ENCODE results near the gene IRGC.
"Not testable (repeated sequence)": the region's sequence is repeated elsewhere in the genome, so short reads cannot be mapped to it uniquely, and the experiment has no call there.

The IRGC gene

GRCh38 chr19:43715776-43716175, at the start of gene IRGC:
Gene IRGC (plus strand): TSS chr19:43716076. CDS start chr19:43718559, 2,483 bp downstream.
- no peak for DNase-seq

- no peak for DNase-seq
These were observed 48.6 kb upstream of the IRGC start for GRCh38 chr19:43667126-43667875.

- DNase-seq, result no peak
These were observed 47.9 kb upstream of the IRGC start for GRCh38 chr19:43667876-43668405.

- peak; percentile 98 for DNase-seq
These were observed 47.3 kb upstream of the IRGC start for GRCh38 chr19:43668406-43669109.

- DNase-seq, result no peak
These were observed 43.7 kb upstream of the IRGC start for GRCh38 chr19:43672061-43672679.

GRCh38 chr19:43673637-43674036, 42.2 kb upstream of the IRGC start:
- DNase-seq, result no peak

- DNase-seq, result no peak
These were observed 41.7 kb upstream of the IRGC start for GRCh38 chr19:43674183-43674582.

- no peak for DNase-seq
These were observed 41.3 kb upstream of the IRGC start for GRCh38 chr19:43674596-43674995.

- peak; percentile 35 for DNase-seq
These were observed 40.5 kb upstream of the IRGC start for GRCh38 chr19:43675269-43675879.

GRCh38 chr19:43675906-43676305, 40.0 kb upstream of the IRGC start:
- DNase-seq, result no peak

GRCh38 chr19:43678512-43679261, 37.2 kb upstream of the IRGC start:
- DNase-seq, result no peak

- no peak for DNase-seq
These were observed 34.1 kb upstream of the IRGC start for GRCh38 chr19:43681821-43682220.

GRCh38 chr19:43682269-43682668, 33.6 kb upstream of the IRGC start:
- not testable (repeated sequence) for DNase-seq

- DNase-seq, result no peak
These were observed 32.8 kb upstream of the IRGC start for GRCh38 chr19:43682824-43683661.

GRCh38 chr19:43683905-43684304, 32.0 kb upstream of the IRGC start:
- DNase-seq, result no peak

- no peak for DNase-seq
These were observed 31.6 kb upstream of the IRGC start for GRCh38 chr19:43684326-43684725.

GRCh38 chr19:43687660-43687997, 28.2 kb upstream of the IRGC start:
- DNase-seq, result no peak

- no peak for DNase-seq
These were observed 27.7 kb upstream of the IRGC start for GRCh38 chr19:43688059-43688701.

- DNase-seq, result no peak
These were observed 25.4 kb upstream of the IRGC start for GRCh38 chr19:43690444-43690843.

GRCh38 chr19:43690890-43691289, 25.0 kb upstream of the IRGC start:
- DNase-seq, result no peak

- DNase-seq, result no peak
These were observed 24.1 kb upstream of the IRGC start for GRCh38 chr19:43691755-43692154.

All from activated CD4-positive, alpha-beta T cell treated with anti-CD3 and anti-CD28 coated beads, Interleukin-10, Interleukin-2, amounts not matched to agents 100 ng/mL and 50 ng/mL, durations not matched to agents 16 hours and 8 hours (primary cell).